PC-9 (cell line): ENCODE measurements around the gene ZNF416. TPM values are rescaled to one million over a fixed set of nuclear protein-coding genes. Genes with fewer than 3 reads are reported as not detected.

Experiments
- BruUV-seq: library from RNA; stranded (reverse); fragments of 400-500 nt; replicated peaks from 2 replicates; lab custom pipeline; 2021; lab: Mats Ljungman, UMichigan
- CTCF ChIA-PET: fragments of 300-600 bp; sonication (Branson Sonifier 250); formaldehyde crosslinking; loops from one replicate; lab custom pipeline; 2022; ENCODE audit warnings: antibody characterized with exemption; lab: Charles Lee
- POLR2A ChIA-PET: fragments of 300-600 bp; sonication (Branson Sonifier 250); formaldehyde crosslinking; loops from one replicate; lab custom pipeline; 2022; ENCODE audit warnings: antibody characterized with exemption; ENCODE audit not compliant: unreplicated experiment; lab: Charles Lee
- DNase-seq, 2 experiments: peaks; one replicate each; pipeline versions ENCODE4 v3.0.0 to v3.0.0-alpha.2; 2015 to 2022; ENCODE audit warnings: mixed read lengths in 1 of 2
- H2AFZ ChIP-seq: fragments of 200-600 bp; sonication (generic); 2 replicates; pipeline ENCODE4 v1.8.1; 2017; ENCODE audit warnings: antibody characterized with exemption
- H3F3A ChIP-seq: fragments of 200-600 bp; sonication (generic); 2 replicates; pipeline ENCODE4 v1.8.1; 2017; ENCODE audit warnings: antibody characterized with exemption, mild to moderate bottlenecking, low read depth; ENCODE audit not compliant: insufficient read depth
- H3K27ac ChIP-seq: fragments of 200-600 bp; sonication (generic); 2 replicates; pipeline ENCODE4 v1.6.1; 2016; ENCODE audit warnings: mixed run types
- H3K27me3 ChIP-seq: fragments of 200-600 bp; sonication (generic); 2 replicates; pipeline ENCODE4 v1.6.1; 2016; ENCODE audit warnings: low read depth, mixed run types; ENCODE audit not compliant: insufficient read depth
- H3K36me3 ChIP-seq: fragments of 200-600 bp; sonication (generic); 2 replicates; pipeline ENCODE4 v1.6.1; 2016; ENCODE audit warnings: low read depth, mixed run types
- H3K4me1 ChIP-seq: fragments of 200-600 bp; sonication (generic); replicated peaks from 2 replicates; pipeline ENCODE4 v1.6.1; 2016; ENCODE audit warnings: mixed run types; ENCODE audit not compliant: insufficient read depth
- H3K4me2 ChIP-seq: fragments of 200-600 bp; sonication (generic); 2 replicates; pipeline ENCODE4 v1.6.1; 2017; ENCODE audit warnings: mixed run types
- H3K4me3 ChIP-seq: fragments of 200-600 bp; sonication (generic); 2 replicates; pipeline ENCODE4 v1.6.1; 2016; ENCODE audit warnings: mixed run types
- H3K79me2 ChIP-seq: fragments of 200-600 bp; sonication (generic); 2 replicates; pipeline ENCODE4 v1.6.1; 2017; ENCODE audit warnings: low read depth, mixed run types
- H3K9me2 ChIP-seq: fragments of 200-600 bp; sonication (generic); 2 replicates; pipeline ENCODE4 v1.8.1; 2017; ENCODE audit warnings: mild to moderate bottlenecking; ENCODE audit not compliant: insufficient read depth
- H3K9me3 ChIP-seq: fragments of 200-600 bp; sonication (generic); 2 replicates; pipeline ENCODE4 v1.8.1; 2016; ENCODE audit warnings: low read depth; ENCODE audit not compliant: insufficient read depth
- H4K20me1 ChIP-seq: fragments of 200-600 bp; sonication (generic); 2 replicates; pipeline ENCODE4 v1.8.1; 2017; ENCODE audit not compliant: insufficient read depth
- EZH2 ChIP-seq: fragments of 200-600 bp; sonication (generic); IDR thresholded peaks from 2 replicates; pipeline ENCODE4 v1.8.0; 2017; ENCODE audit warnings: antibody characterized with exemption, low read depth
- intact Hi-C: fragments of 100-400 bp; cut with micrococcal nuclease; formaldehyde crosslinking; loops from one replicate; pipeline ENCODE4 v1.10.0; 2022; ENCODE audit not compliant: unreplicated experiment
- total RNA-seq: library from RNA; stranded (reverse); gene quantifications from 2 replicates; pipeline ENCODE4 v1.2.3, GENCODE V29; 2021
- TF ChIP-seq, protein P1 (sequence below): fragments of 200-600 bp; sonication (generic); conservative IDR thresholded peaks from 2 replicates; pipeline ENCODE4 v1.6.1; 2017; ENCODE audit warnings: mixed run types, antibody characterized with exemption, mild to moderate bottlenecking, moderate library complexity

ZNF416 gene
- total RNA-seq, 1 experiment from 2014 or later, result 5.6 TPM

DNA sequence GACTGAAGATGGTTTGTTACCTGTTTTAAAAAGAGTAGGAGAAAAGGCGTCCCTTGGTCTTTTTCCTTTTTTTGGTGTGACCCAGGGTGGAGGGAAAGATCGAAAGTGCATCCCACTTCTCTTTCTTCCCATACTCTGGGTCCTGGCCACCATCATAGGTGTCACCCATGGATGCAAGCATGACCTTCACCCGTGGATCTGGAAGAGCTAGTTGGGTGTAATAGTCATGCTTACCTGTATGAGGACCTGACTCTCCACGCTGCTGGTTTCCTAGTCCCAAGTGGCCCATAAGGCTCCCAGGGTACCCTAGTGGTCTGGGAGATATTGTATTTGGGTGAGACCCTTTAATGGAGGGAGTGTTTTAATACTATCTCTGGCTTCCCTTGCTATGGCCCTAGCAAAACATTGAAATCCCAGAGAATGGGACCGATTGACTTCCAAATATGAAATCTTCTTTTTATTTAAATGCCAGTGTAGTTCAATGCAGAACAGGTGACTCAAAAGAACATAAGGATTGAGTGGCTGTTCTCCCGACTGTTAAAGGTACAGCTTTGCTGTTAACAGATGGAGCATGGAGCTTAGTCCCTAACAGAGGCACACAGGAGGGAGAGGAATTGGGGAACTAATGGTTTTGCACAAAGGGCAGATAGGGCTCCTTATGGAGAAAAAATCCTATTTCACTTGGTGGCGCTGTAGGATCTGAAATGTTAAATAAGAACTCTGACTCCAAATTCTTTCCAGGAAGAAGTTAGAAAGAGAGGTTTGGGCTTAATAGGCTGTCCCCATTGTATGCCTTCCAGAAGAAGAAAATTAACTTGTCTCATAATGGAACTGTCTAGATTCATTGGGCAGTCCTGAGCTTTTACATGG is 12.1 kb downstream of the ZNF416 start:
- Histone ChIP-seq H3K27ac (no peak overlapping the region), H3K27me3 (no peaks in the 10 kb centered on the region; the same call in 1 of the 2 replicates), H3K9me2 (no peaks in the 10 kb centered on the region), H3K4me2 (no peak overlapping the region), H3F3A (no peaks in the 10 kb centered on the region), H4K20me1 (no peaks in the 10 kb centered on the region), H3K4me1 (no peaks in the 10 kb centered on the region), H3K4me3 (no peak overlapping the region), H2AFZ (no peak overlapping the region), H3K79me2 (no peaks in the 10 kb centered on the region), H3K9me3 (peaks cover 74% of the 10 kb centered on the region), H3K36me3 (no peaks in the 10 kb centered on the region)
- no peak for DNase-seq
- intact Hi-C loops, result no loop called here
- BruUV-seq, result no TSS peak
- TF ChIP-seq, protein P1, sequence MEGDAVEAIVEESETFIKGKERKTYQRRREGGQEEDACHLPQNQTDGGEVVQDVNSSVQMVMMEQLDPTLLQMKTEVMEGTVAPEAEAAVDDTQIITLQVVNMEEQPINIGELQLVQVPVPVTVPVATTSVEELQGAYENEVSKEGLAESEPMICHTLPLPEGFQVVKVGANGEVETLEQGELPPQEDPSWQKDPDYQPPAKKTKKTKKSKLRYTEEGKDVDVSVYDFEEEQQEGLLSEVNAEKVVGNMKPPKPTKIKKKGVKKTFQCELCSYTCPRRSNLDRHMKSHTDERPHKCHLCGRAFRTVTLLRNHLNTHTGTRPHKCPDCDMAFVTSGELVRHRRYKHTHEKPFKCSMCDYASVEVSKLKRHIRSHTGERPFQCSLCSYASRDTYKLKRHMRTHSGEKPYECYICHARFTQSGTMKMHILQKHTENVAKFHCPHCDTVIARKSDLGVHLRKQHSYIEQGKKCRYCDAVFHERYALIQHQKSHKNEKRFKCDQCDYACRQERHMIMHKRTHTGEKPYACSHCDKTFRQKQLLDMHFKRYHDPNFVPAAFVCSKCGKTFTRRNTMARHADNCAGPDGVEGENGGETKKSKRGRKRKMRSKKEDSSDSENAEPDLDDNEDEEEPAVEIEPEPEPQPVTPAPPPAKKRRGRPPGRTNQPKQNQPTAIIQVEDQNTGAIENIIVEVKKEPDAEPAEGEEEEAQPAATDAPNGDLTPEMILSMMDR, result no peak
- no peak for TF ChIP-seq EZH2
- CTCF ChIA-PET, result no interaction called here
- POLR2A ChIA-PET, result no interaction called here

DNA sequence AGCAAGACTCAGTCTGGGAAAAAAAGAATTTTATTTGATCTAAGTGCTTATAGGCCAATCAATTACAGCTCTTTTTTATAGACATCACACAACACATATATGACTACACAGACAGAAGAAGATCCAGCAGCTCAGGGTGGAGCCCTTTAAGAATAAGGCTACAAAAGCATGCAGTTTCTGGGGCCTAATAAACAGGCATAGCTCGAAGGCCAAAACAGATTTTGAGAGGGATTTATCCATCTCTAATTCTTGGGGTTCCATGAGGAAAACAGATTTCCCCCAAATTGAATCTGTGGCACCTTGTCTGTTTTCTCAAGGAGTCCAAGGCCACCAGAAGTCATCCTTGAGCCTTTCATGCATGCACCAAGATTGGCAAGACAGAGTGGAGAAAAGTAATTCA is 15.2 kb downstream of the ZNF416 start:
- Histone ChIP-seq H3K4me2 (no peak overlapping the region), H3K4me1 (peaks cover 8% of the 10 kb centered on the region), H3F3A (0 out of 2 replicates have a peak, but pooled peaks cover 16% of the 10 kb centered on the region), H3K27me3 (no peaks in the 10 kb centered on the region; the same call in 1 of the 2 replicates), H3K9me3 (peaks cover 65% of the 10 kb centered on the region), H2AFZ (no peak overlapping the region), H4K20me1 (no peaks in the 10 kb centered on the region), H3K9me2 (no peaks in the 10 kb centered on the region), H3K27ac (no peak overlapping the region), H3K36me3 (no peaks in the 10 kb centered on the region), H3K4me3 (no peak overlapping the region), H3K79me2 (peaks cover 10% of the 10 kb centered on the region)
- ChIA-PET CTCF (no interaction called here), POLR2A (no interaction called here)
- no TSS peak for BruUV-seq
- TF ChIP-seq, protein P1, result no peak
- no peak for TF ChIP-seq EZH2
- intact Hi-C loops, result no loop called here
- DNase-seq, result no peak

DNA sequence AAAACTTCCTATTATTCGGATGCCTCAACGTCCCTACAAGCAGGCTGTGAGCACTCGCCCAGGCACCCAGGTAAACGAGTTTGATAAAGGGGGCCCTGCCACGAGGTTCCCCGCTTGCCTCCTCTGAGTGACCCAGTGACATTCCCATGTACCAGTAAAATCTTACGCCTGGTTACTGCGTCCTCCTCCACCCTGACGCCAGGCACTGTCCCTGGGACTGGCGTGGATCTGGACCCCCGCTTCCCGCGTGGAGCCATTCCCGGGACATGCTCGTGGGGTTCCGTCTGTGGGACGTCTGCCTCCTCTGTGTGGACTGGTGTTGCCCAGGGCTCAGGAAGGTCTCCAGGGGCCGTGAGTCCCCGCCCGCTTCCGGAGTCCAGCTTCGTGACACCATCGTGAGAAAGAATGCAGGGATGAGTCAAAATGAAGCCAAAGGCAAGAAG is 18.6 kb downstream of the ZNF416 start:
- TF ChIP-seq EZH2, result no peak
- TF ChIP-seq, protein P1, result no peak
- peak; percentile 62 to 86 for DNase-seq
- peaks cover 23% of the 10 kb centered on the region for H3K79me2 ChIP-seq
- no peaks in the 10 kb centered on the region for H3K9me2 ChIP-seq
- H3K36me3 ChIP-seq, result peaks cover 21% of the 10 kb centered on the region
- H3K4me3 ChIP-seq, result peak overlapping the region; percentile 90
- peaks cover 13% of the 10 kb centered on the region for H3K4me1 ChIP-seq
- peak overlapping the region; percentile 96 for H2AFZ ChIP-seq
- 0 out of 2 replicates have a peak, but pooled peaks cover 18% of the 10 kb centered on the region for H3F3A ChIP-seq
- H3K4me2 ChIP-seq, result peak overlapping the region; percentile 97
- intact Hi-C loops, result loop anchor here (1.0 to 2.0 kb wide), 2 partner anchors 19 to 289 kb away; partner anchors contain the start of gene ZNF587
- CTCF ChIA-PET, result no interaction called here
- TSS peak; percentile 53 for BruUV-seq
- no peaks in the 10 kb centered on the region; the same call in 1 of the 2 replicates for H3K27me3 ChIP-seq
- peaks cover 56% of the 10 kb centered on the region for H3K9me3 ChIP-seq
- POLR2A ChIA-PET, result no interaction called here
- H3K27ac ChIP-seq, result peak overlapping the region; percentile 83
- no peaks in the 10 kb centered on the region for H4K20me1 ChIP-seq
